ENCODE measurements around the gene SPEM2. TPM values are rescaled to one million over a fixed set of nuclear protein-coding genes. Genes with fewer than 3 reads are reported as not detected.
A peak's percentile ranks its signal among the peaks of the same experiment; 100 is the strongest.

SPEM2 gene
- polyA plus RNA-seq, 1 donor from 2014 or later: not detected

GRCh38 chr17:7382901-7383300 is 42.5 kb upstream of the SPEM2 start:
- no peak overlapping the region for H3K9ac ChIP-seq (ENCODE audit: low read length)
- peaks cover 9% of the 10 kb centered on the region for H3K9me3 ChIP-seq (ENCODE audit: low read length)
- no peaks in the 10 kb centered on the region for H4K20me1 ChIP-seq (ENCODE audit: insufficient read depth)
- H3K27me3 ChIP-seq (ENCODE audit: insufficient read depth, low read depth, low read length): peaks cover 38% of the 10 kb centered on the region
- no peak overlapping the region for H3K4me2 ChIP-seq (ENCODE audit: low read length)
- no peak for TF ChIP-seq EZH2 (IDR thresholded peaks at IDR 0.05; ENCODE audit: borderline replicate concordance, insufficient read depth, low read length, poor library complexity, severe bottlenecking)
- no peak for TF ChIP-seq TAF1 (IDR thresholded peaks at IDR 0.05; ENCODE audit: low read depth)
- TF ChIP-seq SMC3 (conservative IDR thresholded peaks at IDR 0.05; ENCODE audit: poor library complexity): no peak
- TF ChIP-seq MXI1 (conservative IDR thresholded peaks at IDR 0.05; ENCODE audit: poor library complexity, severe bottlenecking): no peak
- H3K4me3 ChIP-seq (ENCODE audit: low read length): no peak overlapping the region
- H3K9me2 ChIP-seq (ENCODE audit: insufficient read depth, low read length): no peaks in the 10 kb centered on the region
- no peaks in the 10 kb centered on the region for H3K79me2 ChIP-seq (replicated peaks; ENCODE audit: insufficient read depth, low read length)
- no peak overlapping the region for H2AFZ ChIP-seq (ENCODE audit: low read depth, low read length)
- H3K36me3 ChIP-seq (ENCODE audit: insufficient read depth, low read length): no peaks in the 10 kb centered on the region
- H3F3A ChIP-seq (ENCODE audit: insufficient read depth, low read length, poor library complexity, severe bottlenecking): no peaks in the 10 kb centered on the region
- H3K27ac ChIP-seq (ENCODE audit: low read length): no peak overlapping the region

GRCh38 chr17:7383371-7383741 is 42.1 kb upstream of the SPEM2 start:
- no peak overlapping the region for H3K4me2 ChIP-seq (ENCODE audit: low read length)
- TF ChIP-seq EP300 (conservative IDR thresholded peaks at IDR 0.05; ENCODE audit: poor library complexity, severe bottlenecking) (no peak), MXI1 (conservative IDR thresholded peaks at IDR 0.05; ENCODE audit: poor library complexity, severe bottlenecking) (no peak), POLR2AphosphoS5 (IDR thresholded peaks at IDR 0.05) (no peak), REST (IDR thresholded peaks at IDR 0.05; ENCODE audit: borderline replicate concordance) (no peak)

GRCh38 chr17:7383742-7384488 is 41.5 kb upstream of the SPEM2 start:
- Histone ChIP-seq H3K27ac (ENCODE audit: low read length) (no peak overlapping the region), H3K9ac (ENCODE audit: low read length) (no peak overlapping the region), H3K79me2 (replicated peaks; ENCODE audit: insufficient read depth, low read length) (no peaks in the 10 kb centered on the region), H3K4me2 (ENCODE audit: low read length) (no peak overlapping the region), H3K36me3 (ENCODE audit: insufficient read depth, low read length) (peaks cover 2% of the 10 kb centered on the region), H3K4me3 (ENCODE audit: low read length) (peak overlapping the region; percentile 48), H2AFZ (ENCODE audit: low read depth, low read length) (no peak overlapping the region), H3F3A (ENCODE audit: insufficient read depth, low read length, poor library complexity, severe bottlenecking) (no peaks in the 10 kb centered on the region), H3K27me3 (ENCODE audit: insufficient read depth, low read depth, low read length) (peaks cover 38% of the 10 kb centered on the region), H3K9me2 (ENCODE audit: insufficient read depth, low read length) (no peaks in the 10 kb centered on the region), H3K9me3 (ENCODE audit: low read length) (peaks cover 9% of the 10 kb centered on the region), H4K20me1 (ENCODE audit: insufficient read depth) (no peaks in the 10 kb centered on the region)
- TF ChIP-seq POLR2AphosphoS5 (IDR thresholded peaks at IDR 0.05) (peak; percentile 33), REST (IDR thresholded peaks at IDR 0.05; ENCODE audit: borderline replicate concordance) (no peak), EZH2 (IDR thresholded peaks at IDR 0.05; ENCODE audit: borderline replicate concordance, insufficient read depth, low read length, poor library complexity, severe bottlenecking) (no peak)

More at GRCh38 chr17:7383371-7383741, 42.1 kb upstream of the SPEM2 start:
- H3K9me2 ChIP-seq (ENCODE audit: insufficient read depth, low read length): no peaks in the 10 kb centered on the region
- peaks cover 9% of the 10 kb centered on the region for H3K9me3 ChIP-seq (ENCODE audit: low read length)
- H3F3A ChIP-seq (ENCODE audit: insufficient read depth, low read length, poor library complexity, severe bottlenecking): no peaks in the 10 kb centered on the region
- no peaks in the 10 kb centered on the region for H3K36me3 ChIP-seq (ENCODE audit: insufficient read depth, low read length)
- peaks cover 38% of the 10 kb centered on the region for H3K27me3 ChIP-seq (ENCODE audit: insufficient read depth, low read depth, low read length)
- H3K9ac ChIP-seq (ENCODE audit: low read length): no peak overlapping the region
- H3K79me2 ChIP-seq (replicated peaks; ENCODE audit: insufficient read depth, low read length): no peaks in the 10 kb centered on the region
- no peaks in the 10 kb centered on the region for H4K20me1 ChIP-seq (ENCODE audit: insufficient read depth)
- no peak overlapping the region for H3K27ac ChIP-seq (ENCODE audit: low read length)
- H2AFZ ChIP-seq (ENCODE audit: low read depth, low read length): no peak overlapping the region
- H3K4me3 ChIP-seq (ENCODE audit: low read length): no peak overlapping the region
